ENCODE data around the gene CHKA. TPM values are rescaled to one million over a fixed set of nuclear protein-coding genes. Genes with fewer than 3 reads are reported as not detected.

CHKA gene
- total and polyA plus RNA-seq, 2 of the 8 experiments (the other 6 are each of a cell fraction or from before 2014, with no cell fraction given) = 61.2 to 86.6 TPM

DNA sequence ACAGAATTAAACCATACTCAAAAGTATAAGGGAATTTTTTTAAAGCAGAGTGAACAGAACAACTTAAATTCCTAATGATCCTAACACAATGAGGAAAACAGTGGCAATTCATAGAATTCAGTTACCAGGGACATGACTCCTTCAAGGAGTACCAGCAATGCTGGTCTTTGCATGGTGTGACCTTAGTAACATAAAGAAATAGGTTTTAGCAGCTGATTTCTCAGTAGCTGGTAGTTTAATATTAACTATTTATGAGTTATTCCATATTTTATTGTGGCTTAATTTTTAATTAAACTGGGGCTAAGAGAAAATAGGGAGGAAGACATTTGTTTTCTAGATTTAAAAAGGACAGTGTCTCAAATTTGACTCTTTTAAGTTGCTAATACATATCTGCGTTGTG lies 30.9 kb downstream of the CHKA start (continued):
- TF ChIP-seq, protein P1, sequence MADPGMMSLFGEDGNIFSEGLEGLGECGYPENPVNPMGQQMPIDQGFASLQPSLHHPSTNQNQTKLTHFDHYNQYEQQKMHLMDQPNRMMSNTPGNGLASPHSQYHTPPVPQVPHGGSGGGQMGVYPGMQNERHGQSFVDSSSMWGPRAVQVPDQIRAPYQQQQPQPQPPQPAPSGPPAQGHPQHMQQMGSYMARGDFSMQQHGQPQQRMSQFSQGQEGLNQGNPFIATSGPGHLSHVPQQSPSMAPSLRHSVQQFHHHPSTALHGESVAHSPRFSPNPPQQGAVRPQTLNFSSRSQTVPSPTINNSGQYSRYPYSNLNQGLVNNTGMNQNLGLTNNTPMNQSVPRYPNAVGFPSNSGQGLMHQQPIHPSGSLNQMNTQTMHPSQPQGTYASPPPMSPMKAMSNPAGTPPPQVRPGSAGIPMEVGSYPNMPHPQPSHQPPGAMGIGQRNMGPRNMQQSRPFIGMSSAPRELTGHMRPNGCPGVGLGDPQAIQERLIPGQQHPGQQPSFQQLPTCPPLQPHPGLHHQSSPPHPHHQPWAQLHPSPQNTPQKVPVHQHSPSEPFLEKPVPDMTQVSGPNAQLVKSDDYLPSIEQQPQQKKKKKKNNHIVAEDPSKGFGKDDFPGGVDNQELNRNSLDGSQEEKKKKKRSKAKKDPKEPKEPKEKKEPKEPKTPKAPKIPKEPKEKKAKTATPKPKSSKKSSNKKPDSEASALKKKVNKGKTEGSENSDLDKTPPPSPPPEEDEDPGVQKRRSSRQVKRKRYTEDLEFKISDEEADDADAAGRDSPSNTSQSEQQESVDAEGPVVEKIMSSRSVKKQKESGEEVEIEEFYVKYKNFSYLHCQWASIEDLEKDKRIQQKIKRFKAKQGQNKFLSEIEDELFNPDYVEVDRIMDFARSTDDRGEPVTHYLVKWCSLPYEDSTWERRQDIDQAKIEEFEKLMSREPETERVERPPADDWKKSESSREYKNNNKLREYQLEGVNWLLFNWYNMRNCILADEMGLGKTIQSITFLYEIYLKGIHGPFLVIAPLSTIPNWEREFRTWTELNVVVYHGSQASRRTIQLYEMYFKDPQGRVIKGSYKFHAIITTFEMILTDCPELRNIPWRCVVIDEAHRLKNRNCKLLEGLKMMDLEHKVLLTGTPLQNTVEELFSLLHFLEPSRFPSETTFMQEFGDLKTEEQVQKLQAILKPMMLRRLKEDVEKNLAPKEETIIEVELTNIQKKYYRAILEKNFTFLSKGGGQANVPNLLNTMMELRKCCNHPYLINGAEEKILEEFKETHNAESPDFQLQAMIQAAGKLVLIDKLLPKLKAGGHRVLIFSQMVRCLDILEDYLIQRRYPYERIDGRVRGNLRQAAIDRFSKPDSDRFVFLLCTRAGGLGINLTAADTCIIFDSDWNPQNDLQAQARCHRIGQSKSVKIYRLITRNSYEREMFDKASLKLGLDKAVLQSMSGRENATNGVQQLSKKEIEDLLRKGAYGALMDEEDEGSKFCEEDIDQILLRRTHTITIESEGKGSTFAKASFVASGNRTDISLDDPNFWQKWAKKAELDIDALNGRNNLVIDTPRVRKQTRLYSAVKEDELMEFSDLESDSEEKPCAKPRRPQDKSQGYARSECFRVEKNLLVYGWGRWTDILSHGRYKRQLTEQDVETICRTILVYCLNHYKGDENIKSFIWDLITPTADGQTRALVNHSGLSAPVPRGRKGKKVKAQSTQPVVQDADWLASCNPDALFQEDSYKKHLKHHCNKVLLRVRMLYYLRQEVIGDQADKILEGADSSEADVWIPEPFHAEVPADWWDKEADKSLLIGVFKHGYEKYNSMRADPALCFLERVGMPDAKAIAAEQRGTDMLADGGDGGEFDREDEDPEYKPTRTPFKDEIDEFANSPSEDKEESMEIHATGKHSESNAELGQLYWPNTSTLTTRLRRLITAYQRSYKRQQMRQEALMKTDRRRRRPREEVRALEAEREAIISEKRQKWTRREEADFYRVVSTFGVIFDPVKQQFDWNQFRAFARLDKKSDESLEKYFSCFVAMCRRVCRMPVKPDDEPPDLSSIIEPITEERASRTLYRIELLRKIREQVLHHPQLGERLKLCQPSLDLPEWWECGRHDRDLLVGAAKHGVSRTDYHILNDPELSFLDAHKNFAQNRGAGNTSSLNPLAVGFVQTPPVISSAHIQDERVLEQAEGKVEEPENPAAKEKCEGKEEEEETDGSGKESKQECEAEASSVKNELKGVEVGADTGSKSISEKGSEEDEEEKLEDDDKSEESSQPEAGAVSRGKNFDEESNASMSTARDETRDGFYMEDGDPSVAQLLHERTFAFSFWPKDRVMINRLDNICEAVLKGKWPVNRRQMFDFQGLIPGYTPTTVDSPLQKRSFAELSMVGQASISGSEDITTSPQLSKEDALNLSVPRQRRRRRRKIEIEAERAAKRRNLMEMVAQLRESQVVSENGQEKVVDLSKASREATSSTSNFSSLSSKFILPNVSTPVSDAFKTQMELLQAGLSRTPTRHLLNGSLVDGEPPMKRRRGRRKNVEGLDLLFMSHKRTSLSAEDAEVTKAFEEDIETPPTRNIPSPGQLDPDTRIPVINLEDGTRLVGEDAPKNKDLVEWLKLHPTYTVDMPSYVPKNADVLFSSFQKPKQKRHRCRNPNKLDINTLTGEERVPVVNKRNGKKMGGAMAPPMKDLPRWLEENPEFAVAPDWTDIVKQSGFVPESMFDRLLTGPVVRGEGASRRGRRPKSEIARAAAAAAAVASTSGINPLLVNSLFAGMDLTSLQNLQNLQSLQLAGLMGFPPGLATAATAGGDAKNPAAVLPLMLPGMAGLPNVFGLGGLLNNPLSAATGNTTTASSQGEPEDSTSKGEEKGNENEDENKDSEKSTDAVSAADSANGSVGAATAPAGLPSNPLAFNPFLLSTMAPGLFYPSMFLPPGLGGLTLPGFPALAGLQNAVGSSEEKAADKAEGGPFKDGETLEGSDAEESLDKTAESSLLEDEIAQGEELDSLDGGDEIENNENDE (IDR thresholded peaks at IDR 0.05; ENCODE audit: insufficient replicate concordance, low read length) = no peak
- TF ChIP-seq CREB1 (IDR thresholded peaks at IDR 0.05) (no peak), BACH1 (IDR thresholded peaks at IDR 0.05; ENCODE audit: low read length) (no peak), SIX5 (IDR thresholded peaks at IDR 0.05; ENCODE audit: low read depth, low read length) (no peak), ZNF274 (IDR thresholded peaks at IDR 0.05; ENCODE audit: borderline replicate concordance, extremely low read depth, low read length) (no peak), TBP (IDR thresholded peaks at IDR 0.05; ENCODE audit: low read depth, low read length) (no peak), SIRT6 (IDR thresholded peaks at IDR 0.05; ENCODE audit: low read length) (no peak), MAFK (IDR thresholded peaks at IDR 0.05; ENCODE audit: low read depth, low read length) (no peak)
- TF ChIP-seq, protein P2, sequence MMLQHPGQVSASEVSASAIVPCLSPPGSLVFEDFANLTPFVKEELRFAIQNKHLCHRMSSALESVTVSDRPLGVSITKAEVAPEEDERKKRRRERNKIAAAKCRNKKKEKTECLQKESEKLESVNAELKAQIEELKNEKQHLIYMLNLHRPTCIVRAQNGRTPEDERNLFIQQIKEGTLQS (IDR thresholded peaks at IDR 0.05; ENCODE audit: insufficient read depth, low read depth, low read length) = no peak

Measured in H1 (cell line).